Activated T-cell treated with anti-CD3 and anti-CD28 coated beads for 4 hours (primary cell): Measurements from ENCODE around the gene ENG.
A peak's percentile ranks its signal among the peaks of the same experiment; 100 is the strongest.

ENCODE experiments used
- DNase-seq: peaks from one replicate; pipeline ENCODE4 v3.0.0-alpha.2; 2020

Gene ENG

GRCh38 chr9:127812011-127812410 is 42.4 kb downstream of the ENG start:
- no peak for DNase-seq

- no peak for DNase-seq
Measured at GRCh38 chr9:127810378-127811187, 43.9 kb downstream of the ENG start.

- no peak for DNase-seq
Measured at GRCh38 chr9:127809540-127810377, 44.7 kb downstream of the ENG start.

GRCh38 chr9:127809002-127809539 is 45.4 kb downstream of the ENG start:
- no peak for DNase-seq

GRCh38 chr9:127808347-127809001 is 46.0 kb downstream of the ENG start:
- no peak for DNase-seq

- DNase-seq, result no peak
Measured at GRCh38 chr9:127806871-127807270, 47.6 kb downstream of the ENG start.

GRCh38 chr9:127805620-127806019 is 48.8 kb downstream of the ENG start:
- DNase-seq, result no peak

- no peak for DNase-seq
Measured at GRCh38 chr9:127803507-127804352, 50.7 kb downstream of the ENG start.

GRCh38 chr9:127802576-127803443 is 51.6 kb downstream of the ENG start, which contains the start of gene FPGS:
TSS of gene FPGS (plus strand) at chr9:127802882. CDS start at chr9:127802925, 43 bp downstream.
- peak; percentile 69 for DNase-seq

- no peak for DNase-seq
Measured at GRCh38 chr9:127801955-127802575, 52.4 kb downstream of the ENG start.

GRCh38 chr9:127796852-127797370 is 57.5 kb downstream of the ENG start:
- no peak for DNase-seq

- DNase-seq, result no peak
Measured at GRCh38 chr9:127796225-127796813, 58.1 kb downstream of the ENG start.

- no peak for DNase-seq
Measured at GRCh38 chr9:127794001-127794791, 60.3 kb downstream of the ENG start.

- no peak for DNase-seq
Measured at GRCh38 chr9:127793093-127793708, 61.3 kb downstream of the ENG start.

- no peak for DNase-seq
Measured at GRCh38 chr9:127792417-127793031, 61.9 kb downstream of the ENG start.

GRCh38 chr9:127791085-127791484 is 63.4 kb downstream of the ENG start:
- DNase-seq, result no peak

GRCh38 chr9:127790094-127790855 is 64.2 kb downstream of the ENG start:
- no peak for DNase-seq
